PC-9 (cell line): ENCODE measurements around the gene CABYR.

Experiments
- CTCF ChIP-seq: fragments of 200-600 bp; sonication (generic); conservative IDR thresholded peaks from 2 replicates; pipeline ENCODE4 v1.6.1; 2017; ENCODE audit warnings: mixed run types, antibody characterized with exemption, mild to moderate bottlenecking, moderate library complexity
- EZH2 ChIP-seq: fragments of 200-600 bp; sonication (generic); IDR thresholded peaks from 2 replicates; pipeline ENCODE4 v1.8.0; 2017; ENCODE audit warnings: antibody characterized with exemption, low read depth

GRCh38 chr18:24103320-24104021 lies 35.4 kb upstream of the CABYR start:
- TF ChIP-seq CTCF (no peak), EZH2 (no peak)
